ENCODE data around the gene MVP. TPM values are rescaled to one million over a fixed set of nuclear protein-coding genes. Genes with fewer than 3 reads are reported as not detected.

The MVP gene
- total and polyA plus RNA-seq, 2 donors (not counting 1 experiment from before 2014, with no cell fraction given) = 109 to 121 TPM

- intact Hi-C loops (cut with micrococcal nuclease) = no loop called here
- Mint-ChIP-seq H3K9me3 (ENCODE audit: insufficient read depth) (no peaks in the 10 kb centered on the region), H3K27ac (no peak overlapping the region), H3K4me1 (peaks cover 3% of the 10 kb centered on the region), H3K27me3 (peaks cover 35% of the 10 kb centered on the region), H3K4me3 (no peak overlapping the region)
- POLR2A ChIA-PET = no interaction called here
- DNase-seq = no peak
- no peak for ATAC-seq (ENCODE audit: low read depth)
- Histone ChIP-seq H3K4me3 (ENCODE audit: control extremely low read depth in 1 of 5, extremely low read depth in 1 of 5, insufficient read depth in 1 of 5, low read depth in 2 of 5, low read length in 4 of 5) (no peak overlapping the region), H4K20me1 (ENCODE audit: control insufficient read depth, insufficient read depth, low read length, poor library complexity, severe bottlenecking) (no peaks in the 10 kb centered on the region), H2AFZ (ENCODE audit: insufficient read depth, low read depth, low read length, poor library complexity, severe bottlenecking) (no peak overlapping the region), H3K27ac (ENCODE audit: low read length in 2 of 2) (no peak overlapping the region), H3K79me2 (ENCODE audit: control insufficient read depth, insufficient read depth, low read length) (no peaks in the 10 kb centered on the region), H3K9me3 (ENCODE audit: control extremely low read depth in 1 of 3, control insufficient read depth in 2 of 3, insufficient read depth in 1 of 3, low read length in 2 of 3) (peaks cover 0 to 22% (median 0%) of the 10 kb centered on the region in 3 donors), H3K4me2 (replicated peaks; ENCODE audit: low read depth, low read length, poor library complexity, severe bottlenecking) (no peak overlapping the region), H3K9ac (ENCODE audit: low read length) (no peak overlapping the region), H3K4me1 (ENCODE audit: control insufficient read depth in 2 of 2, insufficient read depth in 2 of 2, low read length in 2 of 2) (peaks cover 15 to 22% of the 10 kb centered on the region in 2 donors), H3K27me3 (replicated peaks in 1 of 4; ENCODE audit: control extremely low read depth in 1 of 4, control insufficient read depth in 3 of 4, insufficient read depth in 4 of 4, low read length in 3 of 4) (peaks cover 0 to 48% (median 25%) of the 10 kb centered on the region in 4 experiments), H3K36me3 (replicated peaks in 1 of 2; ENCODE audit: control extremely low read depth in 1 of 2, control insufficient read depth in 1 of 2, extremely low read depth in 1 of 2, insufficient read depth in 2 of 2, low read length in 1 of 2) (no peaks in the 10 kb centered on the region)
- no peak for TF ChIP-seq CTCF (IDR thresholded peaks at IDR 0.05)
- TF ChIP-seq EZH2 (IDR thresholded peaks at IDR 0.05; ENCODE audit: borderline replicate concordance, insufficient read depth, low read depth, low read length, poor library complexity, severe bottlenecking) = no peak
- CTCF ChIA-PET = interaction anchor here (0.6 kb wide), 1 partner anchor 93 kb away, joined by 3 read pairs; no protein-coding TSS in a partner anchor
- WGBS (ENCODE audit: insufficient coverage) = 62% methylated on average over 9 of the region's 15 CpGs
These were observed 76.6 kb downstream of the MVP start for GRCh38 chr16:29896841-29897240.

DNA sequence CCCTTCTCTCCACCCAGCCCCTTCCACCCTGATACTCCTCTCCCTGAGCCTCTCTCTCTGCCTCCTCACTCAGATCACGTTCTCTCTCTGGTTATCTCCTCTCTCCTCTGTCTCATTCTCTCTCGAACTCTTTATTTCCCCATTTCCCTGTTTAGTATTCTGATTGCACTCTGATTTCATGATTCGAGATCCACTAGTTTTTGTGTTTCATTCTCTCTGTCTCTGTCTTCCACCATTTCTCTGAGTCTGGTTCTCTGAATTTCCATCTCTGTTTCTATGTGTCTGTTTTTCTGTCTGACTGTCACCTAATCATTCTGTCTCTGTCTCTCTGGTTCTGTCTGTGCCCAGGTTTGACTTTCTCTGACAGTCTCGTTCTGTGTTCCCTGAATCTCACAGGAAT is 77.1 kb downstream of the MVP start:
- peaks cover 0 to 22% (median 0%) of the 10 kb centered on the region in 3 donors for H3K9me3 ChIP-seq (ENCODE audit: control extremely low read depth in 1 of 3, control insufficient read depth in 2 of 3, insufficient read depth in 1 of 3, low read length in 2 of 3)
- no peak overlapping the region for H3K27ac Mint-ChIP-seq
- no peaks in the 10 kb centered on the region for H3K79me2 ChIP-seq (ENCODE audit: control insufficient read depth, insufficient read depth, low read length)
- intact Hi-C loops (cut with micrococcal nuclease) = no loop called here
- peaks cover 0 to 48% (median 25%) of the 10 kb centered on the region in 4 experiments for H3K27me3 ChIP-seq (replicated peaks in 1 of 4; ENCODE audit: control extremely low read depth in 1 of 4, control insufficient read depth in 3 of 4, insufficient read depth in 4 of 4, low read length in 3 of 4)
- peaks cover 3% of the 10 kb centered on the region for H3K4me1 Mint-ChIP-seq
- no peak for ATAC-seq (ENCODE audit: low read depth)
- H3K4me3 Mint-ChIP-seq = no peak overlapping the region
- CTCF ChIA-PET = no interaction called here
- H4K20me1 ChIP-seq (ENCODE audit: control insufficient read depth, insufficient read depth, low read length, poor library complexity, severe bottlenecking) = no peaks in the 10 kb centered on the region
- H3K27me3 Mint-ChIP-seq = peaks cover 37% of the 10 kb centered on the region
- no peak overlapping the region for H3K27ac ChIP-seq (ENCODE audit: low read length in 2 of 2)
- POLR2A ChIA-PET = no interaction called here
- TF ChIP-seq CTCF (IDR thresholded peaks at IDR 0.05) = no peak
- 72% methylated on average over 4 of the region's 4 CpGs for WGBS (ENCODE audit: insufficient coverage)
- no peak overlapping the region for H2AFZ ChIP-seq (ENCODE audit: insufficient read depth, low read depth, low read length, poor library complexity, severe bottlenecking)
- H3K4me3 ChIP-seq (ENCODE audit: control extremely low read depth in 1 of 5, extremely low read depth in 1 of 5, insufficient read depth in 1 of 5, low read depth in 2 of 5, low read length in 4 of 5) = no peak overlapping the region
- no peaks in the 10 kb centered on the region for H3K36me3 ChIP-seq (replicated peaks in 1 of 2; ENCODE audit: control extremely low read depth in 1 of 2, control insufficient read depth in 1 of 2, extremely low read depth in 1 of 2, insufficient read depth in 2 of 2, low read length in 1 of 2)
- H3K4me2 ChIP-seq (replicated peaks; ENCODE audit: low read depth, low read length, poor library complexity, severe bottlenecking) = no peak overlapping the region
- DNase-seq = no peak
- H3K9ac ChIP-seq (ENCODE audit: low read length) = no peak overlapping the region
- peaks cover 15 to 22% of the 10 kb centered on the region in 2 donors for H3K4me1 ChIP-seq (ENCODE audit: control insufficient read depth in 2 of 2, insufficient read depth in 2 of 2, low read length in 2 of 2)
- H3K9me3 Mint-ChIP-seq (ENCODE audit: insufficient read depth) = no peaks in the 10 kb centered on the region

Small RNAs within 50 kb of the gene (small RNA-seq; reads per million reads assigned to genes)
- not detected for gene AC009133.6 (ENCODE audit: insufficient read length, low read depth, low replicate concordance)
- not detected for gene AC120114.4 (ENCODE audit: insufficient read length, low read depth, low replicate concordance)

Other genes with a start within 250 kb of the MVP start
- gene SPN, start 157.2 kb upstream of the MVP start, total RNA-seq = 1.1 and 1.7 TPM in 2 replicates
- gene SPN, start 157.2 kb upstream of the MVP start, polyA plus RNA-seq = 1.9 and 3.5 TPM in 2 replicates
- gene QPRT, start 141.3 kb upstream of the MVP start, total RNA-seq = 0.22 and 0.24 TPM in 2 replicates
- 0.06 and 0.30 TPM in 2 replicates for gene QPRT, start 141.3 kb upstream of the MVP start, polyA plus RNA-seq
- gene C16orf54, start 74.5 kb upstream of the MVP start, total RNA-seq = 64.4 and 68.3 TPM in 2 replicates
- gene C16orf54, start 74.5 kb upstream of the MVP start, polyA plus RNA-seq = 21.0 and 44.0 TPM in 2 replicates
- not detected in 2 replicates for gene ZG16, start 42.2 kb upstream of the MVP start, total RNA-seq
- gene ZG16, start 42.2 kb upstream of the MVP start, polyA plus RNA-seq = 0.06 TPM in 1 of 2 replicates, not detected in the other
- 53.5 and 53.9 TPM in 2 replicates for gene KIF22, start 29.7 kb upstream of the MVP start, total RNA-seq
- gene KIF22, start 29.7 kb upstream of the MVP start, polyA plus RNA-seq = 57.2 and 67.5 TPM in 2 replicates
- gene MAZ, start 13.9 kb upstream of the MVP start, total RNA-seq = 189 and 198 TPM in 2 replicates
- 109 and 170 TPM in 2 replicates for gene MAZ, start 13.9 kb upstream of the MVP start, polyA plus RNA-seq
- 1.6 and 3.1 TPM in 2 replicates for gene PRRT2, start 8.3 kb upstream of the MVP start, total RNA-seq
- gene PRRT2, start 8.3 kb upstream of the MVP start, polyA plus RNA-seq = 0.71 and 0.79 TPM in 2 replicates
- 26.7 and 28.4 TPM in 2 replicates for gene PAGR1, start 4.3 kb upstream of the MVP start, total RNA-seq
- 17.8 and 18.0 TPM in 2 replicates for gene PAGR1, start 4.3 kb upstream of the MVP start, polyA plus RNA-seq
- 49.2 and 51.2 TPM in 2 replicates for gene CDIPT, start 42.8 kb downstream of the MVP start, total RNA-seq
- 44.5 and 63.3 TPM in 2 replicates for gene CDIPT, start 42.8 kb downstream of the MVP start, polyA plus RNA-seq
- gene SEZ6L2, start 79.1 kb downstream of the MVP start, total RNA-seq = not detected in 2 replicates
- gene SEZ6L2, start 79.1 kb downstream of the MVP start, polyA plus RNA-seq = 0.10 TPM in 1 of 2 replicates, not detected in the other
- gene ASPHD1, start 80.0 kb downstream of the MVP start, total RNA-seq = not detected in 2 replicates
- not detected in 2 replicates for gene ASPHD1, start 80.0 kb downstream of the MVP start, polyA plus RNA-seq
- 74.3 and 83.9 TPM in 2 replicates for gene KCTD13, start 105.8 kb downstream of the MVP start, total RNA-seq
- gene KCTD13, start 105.8 kb downstream of the MVP start, polyA plus RNA-seq = 61.5 and 78.2 TPM in 2 replicates
- 56.3 and 66.6 TPM in 2 replicates for gene TMEM219, start 141.6 kb downstream of the MVP start, total RNA-seq
- gene TMEM219, start 141.6 kb downstream of the MVP start, polyA plus RNA-seq = 88.3 and 103 TPM in 2 replicates
- gene TAOK2, start 153.4 kb downstream of the MVP start, total RNA-seq = 50.8 and 51.9 TPM in 2 replicates
- 25.5 and 30.3 TPM in 2 replicates for gene TAOK2, start 153.4 kb downstream of the MVP start, polyA plus RNA-seq
- gene HIRIP3, start 175.2 kb downstream of the MVP start, total RNA-seq = 9.7 and 13.9 TPM in 2 replicates
- gene HIRIP3, start 175.2 kb downstream of the MVP start, polyA plus RNA-seq = 6.2 and 12.2 TPM in 2 replicates
- gene INO80E, start 175.8 kb downstream of the MVP start, total RNA-seq = 113 and 119 TPM in 2 replicates
- gene INO80E, start 175.8 kb downstream of the MVP start, polyA plus RNA-seq = 101 and 103 TPM in 2 replicates
- gene DOC2A, start 190.6 kb downstream of the MVP start, total RNA-seq = not detected in 2 replicates
- not detected in 2 replicates for gene DOC2A, start 190.6 kb downstream of the MVP start, polyA plus RNA-seq
- gene C16orf92, start 202.7 kb downstream of the MVP start, total RNA-seq = not detected in 2 replicates
- not detected in 2 replicates for gene C16orf92, start 202.7 kb downstream of the MVP start, polyA plus RNA-seq
- gene TLCD3B, start 210.8 kb downstream of the MVP start, total RNA-seq = not detected in 2 replicates
- gene TLCD3B, start 210.8 kb downstream of the MVP start, polyA plus RNA-seq = not detected in 2 replicates
- 301 and 329 TPM in 2 replicates for gene ALDOA, start 245.3 kb downstream of the MVP start, total RNA-seq
- 276 and 343 TPM in 2 replicates for gene ALDOA, start 245.3 kb downstream of the MVP start, polyA plus RNA-seq

All from B cell (primary cell).